ENCODE data around the gene RUSC1. TPM values are rescaled to one million over a fixed set of nuclear protein-coding genes. Genes with fewer than 3 reads are reported as not detected.

RUSC1 gene
- total RNA-seq, 1 experiment from 2014 or later, result 68.8 TPM

DNA sequence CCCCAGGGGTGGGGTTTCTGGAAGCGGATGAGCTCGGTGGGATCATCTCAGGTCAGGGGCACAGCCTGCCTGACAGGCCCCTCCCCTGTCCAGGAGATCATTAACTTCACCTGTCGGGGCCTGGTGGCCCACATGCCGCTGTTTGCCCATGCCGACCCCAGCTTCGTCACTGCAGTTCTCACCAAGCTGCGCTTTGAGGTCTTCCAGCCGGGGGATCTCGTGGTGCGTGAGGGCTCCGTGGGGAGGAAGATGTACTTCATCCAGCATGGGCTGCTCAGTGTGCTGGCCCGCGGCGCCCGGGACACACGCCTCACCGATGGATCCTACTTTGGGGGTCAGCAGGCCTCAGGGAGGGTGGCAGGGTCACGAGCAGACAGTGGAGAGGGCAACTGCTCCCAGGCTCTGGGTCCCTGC lies 35.1 kb upstream of the RUSC1 start:
- DNase-seq (ENCODE audit: low spot score), result no peak
- Mint-ChIP-seq H3K4me3 (no peak overlapping the region), H3K27ac (no peak overlapping the region), H3K4me1 (no peaks in the 10 kb centered on the region), H3K36me3 (peaks cover 2% of the 10 kb centered on the region; the same call in 1 of the 2 replicates), H3K9me3 (no peaks in the 10 kb centered on the region), H3K27me3 (ENCODE audit: low read depth) (no peaks in the 10 kb centered on the region)
- ChIA-PET POLR2A (no interaction called here), CTCF (interaction anchor here (0.6 to 1.1 kb wide), 3 partner anchors 34 to 78 kb away, joined by 3 to 6 read pairs (median 3); partner anchors contain the start of gene THBS3)
- no peak for ATAC-seq
- no peak for TF ChIP-seq OVOL2 (CRISPR knock-in tag; IDR thresholded peaks at IDR 0.05; ENCODE audit: borderline replicate concordance)

DNA sequence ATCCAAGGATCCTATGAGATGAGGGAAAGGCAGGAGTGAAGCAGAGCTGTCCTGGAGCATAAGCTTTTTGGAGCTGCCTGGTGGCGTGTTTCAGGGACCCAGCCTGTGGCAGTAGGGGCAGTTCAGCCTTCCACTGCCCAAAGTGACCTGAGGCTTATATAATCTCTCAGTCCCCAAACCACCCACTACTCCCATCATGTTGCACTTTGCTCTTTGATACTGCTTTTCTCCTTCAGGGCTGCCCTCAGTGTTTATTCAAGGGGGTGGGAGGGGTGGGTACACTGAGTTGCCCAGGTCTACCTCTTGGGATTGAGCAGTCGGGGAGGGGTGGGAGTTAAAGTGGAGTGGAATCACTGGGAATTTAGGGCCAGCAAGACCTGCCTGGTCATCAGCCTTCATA lies 34.1 kb upstream of the RUSC1 start:
- H3K4me3 Mint-ChIP-seq, result no peak overlapping the region
- H3K27me3 Mint-ChIP-seq (ENCODE audit: low read depth), result no peaks in the 10 kb centered on the region
- no peaks in the 10 kb centered on the region for H3K9me3 Mint-ChIP-seq
- DNase-seq (ENCODE audit: low spot score) (no peak), ATAC-seq (no peak)
- H3K27ac Mint-ChIP-seq, result no peak overlapping the region
- ChIA-PET POLR2A (no interaction called here), CTCF (interaction anchor here (0.9 to 1.1 kb wide), 2 partner anchors 10 to 37 kb away, joined by 3 read pairs; no protein-coding TSS in a partner anchor)
- no peaks in the 10 kb centered on the region for H3K4me1 Mint-ChIP-seq
- H3K36me3 Mint-ChIP-seq, result peaks cover 2% of the 10 kb centered on the region; the same call in 1 of the 2 replicates
- TF ChIP-seq, protein P1, sequence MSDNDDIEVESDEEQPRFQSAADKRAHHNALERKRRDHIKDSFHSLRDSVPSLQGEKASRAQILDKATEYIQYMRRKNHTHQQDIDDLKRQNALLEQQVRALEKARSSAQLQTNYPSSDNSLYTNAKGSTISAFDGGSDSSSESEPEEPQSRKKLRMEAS (CRISPR knock-in tag; IDR thresholded peaks at IDR 0.05), result no peak
- TF ChIP-seq, protein P2, sequence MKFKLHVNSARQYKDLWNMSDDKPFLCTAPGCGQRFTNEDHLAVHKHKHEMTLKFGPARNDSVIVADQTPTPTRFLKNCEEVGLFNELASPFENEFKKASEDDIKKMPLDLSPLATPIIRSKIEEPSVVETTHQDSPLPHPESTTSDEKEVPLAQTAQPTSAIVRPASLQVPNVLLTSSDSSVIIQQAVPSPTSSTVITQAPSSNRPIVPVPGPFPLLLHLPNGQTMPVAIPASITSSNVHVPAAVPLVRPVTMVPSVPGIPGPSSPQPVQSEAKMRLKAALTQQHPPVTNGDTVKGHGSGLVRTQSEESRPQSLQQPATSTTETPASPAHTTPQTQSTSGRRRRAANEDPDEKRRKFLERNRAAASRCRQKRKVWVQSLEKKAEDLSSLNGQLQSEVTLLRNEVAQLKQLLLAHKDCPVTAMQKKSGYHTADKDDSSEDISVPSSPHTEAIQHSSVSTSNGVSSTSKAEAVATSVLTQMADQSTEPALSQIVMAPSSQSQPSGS (CRISPR knock-in tag; IDR thresholded peaks at IDR 0.05; ENCODE audit: borderline replicate concordance, low read depth), result no peak
- TF ChIP-seq, protein P3, sequence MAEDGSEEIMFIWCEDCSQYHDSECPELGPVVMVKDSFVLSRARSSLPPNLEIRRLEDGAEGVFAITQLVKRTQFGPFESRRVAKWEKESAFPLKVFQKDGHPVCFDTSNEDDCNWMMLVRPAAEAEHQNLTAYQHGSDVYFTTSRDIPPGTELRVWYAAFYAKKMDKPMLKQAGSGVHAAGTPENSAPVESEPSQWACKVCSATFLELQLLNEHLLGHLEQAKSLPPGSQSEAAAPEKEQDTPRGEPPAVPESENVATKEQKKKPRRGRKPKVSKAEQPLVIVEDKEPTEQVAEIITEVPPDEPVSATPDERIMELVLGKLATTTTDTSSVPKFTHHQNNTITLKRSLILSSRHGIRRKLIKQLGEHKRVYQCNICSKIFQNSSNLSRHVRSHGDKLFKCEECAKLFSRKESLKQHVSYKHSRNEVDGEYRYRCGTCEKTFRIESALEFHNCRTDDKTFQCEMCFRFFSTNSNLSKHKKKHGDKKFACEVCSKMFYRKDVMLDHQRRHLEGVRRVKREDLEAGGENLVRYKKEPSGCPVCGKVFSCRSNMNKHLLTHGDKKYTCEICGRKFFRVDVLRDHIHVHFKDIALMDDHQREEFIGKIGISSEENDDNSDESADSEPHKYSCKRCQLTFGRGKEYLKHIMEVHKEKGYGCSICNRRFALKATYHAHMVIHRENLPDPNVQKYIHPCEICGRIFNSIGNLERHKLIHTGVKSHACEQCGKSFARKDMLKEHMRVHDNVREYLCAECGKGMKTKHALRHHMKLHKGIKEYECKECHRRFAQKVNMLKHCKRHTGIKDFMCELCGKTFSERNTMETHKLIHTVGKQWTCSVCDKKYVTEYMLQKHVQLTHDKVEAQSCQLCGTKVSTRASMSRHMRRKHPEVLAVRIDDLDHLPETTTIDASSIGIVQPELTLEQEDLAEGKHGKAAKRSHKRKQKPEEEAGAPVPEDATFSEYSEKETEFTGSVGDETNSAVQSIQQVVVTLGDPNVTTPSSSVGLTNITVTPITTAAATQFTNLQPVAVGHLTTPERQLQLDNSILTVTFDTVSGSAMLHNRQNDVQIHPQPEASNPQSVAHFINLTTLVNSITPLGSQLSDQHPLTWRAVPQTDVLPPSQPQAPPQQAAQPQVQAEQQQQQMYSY (CRISPR knock-in tag; IDR thresholded peaks at IDR 0.05), result no peak

DNA sequence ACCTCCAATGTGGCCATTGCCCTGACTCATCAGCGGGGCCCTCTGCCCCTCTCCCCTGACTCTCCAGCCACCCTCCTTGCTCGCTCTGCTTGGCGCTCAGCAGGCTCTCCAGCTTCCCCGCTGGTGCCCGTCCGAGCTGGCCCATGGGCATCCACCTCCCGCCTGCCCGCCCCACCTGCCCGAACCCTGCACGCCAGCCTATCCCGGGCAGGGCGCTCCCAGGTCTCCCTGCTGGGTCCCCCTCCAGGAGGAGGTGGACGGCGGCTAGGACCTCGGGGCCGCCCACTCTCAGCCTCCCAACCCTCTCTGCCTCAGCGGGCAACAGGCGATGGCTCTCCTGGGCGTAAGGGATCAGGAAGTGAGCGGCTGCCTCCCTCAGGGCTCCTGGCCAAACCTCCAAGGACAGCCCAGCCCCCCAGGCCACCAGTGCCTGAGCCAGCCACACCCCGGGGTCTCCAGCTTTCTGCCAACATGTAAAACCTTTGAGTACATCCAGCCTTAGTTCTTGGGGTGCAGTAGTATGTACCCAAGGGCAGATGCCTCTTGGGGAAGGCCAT lies 32.6 kb upstream of the RUSC1 start:
- POLR2A ChIA-PET, result no interaction called here
- TF ChIP-seq SMAD3 (CRISPR knock-in tag; IDR thresholded peaks at IDR 0.05; ENCODE audit: borderline replicate concordance) (no peak), PRRX2 (CRISPR knock-in tag; IDR thresholded peaks at IDR 0.05) (no peak), CREB1 (CRISPR knock-in tag; IDR thresholded peaks at IDR 0.05) (no peak), ZNF121 (CRISPR knock-in tag; IDR thresholded peaks at IDR 0.05) (no peak), FOXP1 (CRISPR knock-in tag; IDR thresholded peaks at IDR 0.05; ENCODE audit: borderline replicate concordance) (no peak), KAT7 (CRISPR knock-in tag; IDR thresholded peaks at IDR 0.05; ENCODE audit: borderline replicate concordance) (no peak), FOXJ3 (CRISPR knock-in tag; IDR thresholded peaks at IDR 0.05; ENCODE audit: borderline replicate concordance) (no peak), RELA (CRISPR knock-in tag; IDR thresholded peaks at IDR 0.05; ENCODE audit: borderline replicate concordance) (no peak), NFYB (CRISPR knock-in tag; conservative IDR thresholded peaks at IDR 0.05; ENCODE audit: low read depth) (no peak)
- TF ChIP-seq, protein P4, sequence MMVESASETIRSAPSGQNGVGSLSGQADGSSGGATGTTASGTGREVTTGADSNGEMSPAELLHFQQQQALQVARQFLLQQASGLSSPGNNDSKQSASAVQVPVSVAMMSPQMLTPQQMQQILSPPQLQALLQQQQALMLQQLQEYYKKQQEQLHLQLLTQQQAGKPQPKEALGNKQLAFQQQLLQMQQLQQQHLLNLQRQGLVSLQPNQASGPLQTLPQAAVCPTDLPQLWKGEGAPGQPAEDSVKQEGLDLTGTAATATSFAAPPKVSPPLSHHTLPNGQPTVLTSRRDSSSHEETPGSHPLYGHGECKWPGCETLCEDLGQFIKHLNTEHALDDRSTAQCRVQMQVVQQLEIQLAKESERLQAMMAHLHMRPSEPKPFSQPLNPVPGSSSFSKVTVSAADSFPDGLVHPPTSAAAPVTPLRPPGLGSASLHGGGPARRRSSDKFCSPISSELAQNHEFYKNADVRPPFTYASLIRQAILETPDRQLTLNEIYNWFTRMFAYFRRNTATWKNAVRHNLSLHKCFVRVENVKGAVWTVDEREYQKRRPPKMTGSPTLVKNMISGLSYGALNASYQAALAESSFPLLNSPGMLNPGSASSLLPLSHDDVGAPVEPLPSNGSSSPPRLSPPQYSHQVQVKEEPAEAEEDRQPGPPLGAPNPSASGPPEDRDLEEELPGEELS (CRISPR knock-in tag; IDR thresholded peaks at IDR 0.05), result no peak
- TF ChIP-seq, protein P5, sequence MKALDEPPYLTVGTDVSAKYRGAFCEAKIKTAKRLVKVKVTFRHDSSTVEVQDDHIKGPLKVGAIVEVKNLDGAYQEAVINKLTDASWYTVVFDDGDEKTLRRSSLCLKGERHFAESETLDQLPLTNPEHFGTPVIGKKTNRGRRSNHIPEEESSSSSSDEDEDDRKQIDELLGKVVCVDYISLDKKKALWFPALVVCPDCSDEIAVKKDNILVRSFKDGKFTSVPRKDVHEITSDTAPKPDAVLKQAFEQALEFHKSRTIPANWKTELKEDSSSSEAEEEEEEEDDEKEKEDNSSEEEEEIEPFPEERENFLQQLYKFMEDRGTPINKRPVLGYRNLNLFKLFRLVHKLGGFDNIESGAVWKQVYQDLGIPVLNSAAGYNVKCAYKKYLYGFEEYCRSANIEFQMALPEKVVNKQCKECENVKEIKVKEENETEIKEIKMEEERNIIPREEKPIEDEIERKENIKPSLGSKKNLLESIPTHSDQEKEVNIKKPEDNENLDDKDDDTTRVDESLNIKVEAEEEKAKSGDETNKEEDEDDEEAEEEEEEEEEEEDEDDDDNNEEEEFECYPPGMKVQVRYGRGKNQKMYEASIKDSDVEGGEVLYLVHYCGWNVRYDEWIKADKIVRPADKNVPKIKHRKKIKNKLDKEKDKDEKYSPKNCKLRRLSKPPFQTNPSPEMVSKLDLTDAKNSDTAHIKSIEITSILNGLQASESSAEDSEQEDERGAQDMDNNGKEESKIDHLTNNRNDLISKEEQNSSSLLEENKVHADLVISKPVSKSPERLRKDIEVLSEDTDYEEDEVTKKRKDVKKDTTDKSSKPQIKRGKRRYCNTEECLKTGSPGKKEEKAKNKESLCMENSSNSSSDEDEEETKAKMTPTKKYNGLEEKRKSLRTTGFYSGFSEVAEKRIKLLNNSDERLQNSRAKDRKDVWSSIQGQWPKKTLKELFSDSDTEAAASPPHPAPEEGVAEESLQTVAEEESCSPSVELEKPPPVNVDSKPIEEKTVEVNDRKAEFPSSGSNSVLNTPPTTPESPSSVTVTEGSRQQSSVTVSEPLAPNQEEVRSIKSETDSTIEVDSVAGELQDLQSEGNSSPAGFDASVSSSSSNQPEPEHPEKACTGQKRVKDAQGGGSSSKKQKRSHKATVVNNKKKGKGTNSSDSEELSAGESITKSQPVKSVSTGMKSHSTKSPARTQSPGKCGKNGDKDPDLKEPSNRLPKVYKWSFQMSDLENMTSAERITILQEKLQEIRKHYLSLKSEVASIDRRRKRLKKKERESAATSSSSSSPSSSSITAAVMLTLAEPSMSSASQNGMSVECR (CRISPR knock-in tag; IDR thresholded peaks at IDR 0.05; ENCODE audit: borderline replicate concordance), result no peak
- TF ChIP-seq, protein P6, sequence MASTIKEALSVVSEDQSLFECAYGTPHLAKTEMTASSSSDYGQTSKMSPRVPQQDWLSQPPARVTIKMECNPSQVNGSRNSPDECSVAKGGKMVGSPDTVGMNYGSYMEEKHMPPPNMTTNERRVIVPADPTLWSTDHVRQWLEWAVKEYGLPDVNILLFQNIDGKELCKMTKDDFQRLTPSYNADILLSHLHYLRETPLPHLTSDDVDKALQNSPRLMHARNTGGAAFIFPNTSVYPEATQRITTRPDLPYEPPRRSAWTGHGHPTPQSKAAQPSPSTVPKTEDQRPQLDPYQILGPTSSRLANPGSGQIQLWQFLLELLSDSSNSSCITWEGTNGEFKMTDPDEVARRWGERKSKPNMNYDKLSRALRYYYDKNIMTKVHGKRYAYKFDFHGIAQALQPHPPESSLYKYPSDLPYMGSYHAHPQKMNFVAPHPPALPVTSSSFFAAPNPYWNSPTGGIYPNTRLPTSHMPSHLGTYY (CRISPR knock-in tag; IDR thresholded peaks at IDR 0.05), result no peak

More for the DNA sequence above, 32.6 kb upstream of the RUSC1 start:
- Mint-ChIP-seq H3K9me3 (no peaks in the 10 kb centered on the region), H3K36me3 (no peaks in the 10 kb centered on the region), H3K27me3 (ENCODE audit: low read depth) (peaks cover 6% of the 10 kb centered on the region), H3K4me1 (no peaks in the 10 kb centered on the region), H3K27ac (no peak overlapping the region), H3K4me3 (no peak overlapping the region)
- DNase-seq (ENCODE audit: low spot score) (no peak), ATAC-seq (no peak)
- CTCF ChIA-PET, result interaction anchor here (1.5 kb wide), 1 partner anchor 10 kb away, joined by 3 read pairs; no protein-coding TSS in a partner anchor

Measured in WTC11 (cell line).